HepG2 (cell line): Measurements from ENCODE around the gene GRAMD4. TPM values are rescaled to one million over a fixed set of nuclear protein-coding genes. Genes with fewer than 3 reads are reported as not detected.

Experiments
- ATAC-seq: fragments of 200-7000 bp; cut with Tn5 transposase; 3 replicates; pipeline ENCODE4 v1.9.1; 2020; ENCODE audit warnings: mild to moderate bottlenecking, moderate library complexity
- BruUV-seq: library from RNA; stranded (reverse); fragments of 400-500 nt; replicated peaks from 2 replicates; lab custom pipeline; 2021; lab: Mats Ljungman, UMichigan
- CTCF ChIA-PET: fragments of 300-600 bp; formaldehyde crosslinking; extraction: SDS; loops from one replicate; lab custom pipeline; 2021; ENCODE audit warnings: low total read pairs, inconsistent platforms, low intra/inter-chr PET ratio; lab: Yijun Ruan, JAX
- POLR2A ChIA-PET: fragments of 350-600 bp; sonication (Branson Sonifier 250); formaldehyde crosslinking; loops from one replicate; lab custom pipeline; 2020; ENCODE audit warnings: antibody characterized with exemption, inconsistent platforms; lab: Yijun Ruan, JAX
- DNase-seq: peaks from one replicate; pipeline ENCODE4 v3.0.0-alpha.2; 2015; ENCODE audit warnings: low spot score
- FAIRE-seq: peaks from 3 replicates; lab custom pipeline; 2011; peaks lifted over from hg19 to GRCh38; lab: Jason Lieb, UNC
- H2AFZ ChIP-seq: one replicate; pipeline ENCODE4 v1.6.1; 2011; ENCODE audit warnings: low read length, inconsistent platforms
- H3K27ac ChIP-seq: fragments of 300-600 bp; 3 replicates; pipeline ENCODE4 v1.8.0; 2011; ENCODE audit warnings: mixed run types, mild to moderate bottlenecking, mixed read lengths, low read length, inconsistent platforms; ENCODE audit not compliant: insufficient read depth; ENCODE audit errors: extremely low read length
- H3K27me3 ChIP-seq, 2 experiments: fragments of 200-600 bp in 1 of 2; 2 replicates in 1 of 2; 3 replicates in 1 of 2; pipeline versions ENCODE4 v1.6.0 to v1.8.0; 2011; ENCODE audit warnings: low read length in 2 of 2, mild to moderate bottlenecking in 2 of 2, moderate library complexity in 2 of 2, inconsistent platforms in 1 of 2; ENCODE audit not compliant: insufficient read depth in 2 of 2, control insufficient read depth in 1 of 2
- H3K36me3 ChIP-seq, 2 experiments: fragments of 200-600 bp in 1 of 2; replicated peaks in 1 of 2; 2 replicates in 1 of 2; 3 replicates in 1 of 2; pipeline versions ENCODE4 v1.5.1 to v1.8.0; 2011; ENCODE audit warnings: low read length in 2 of 2, inconsistent platforms in 1 of 2; ENCODE audit not compliant: insufficient read depth in 2 of 2, control insufficient read depth in 1 of 2
- H3K4me1 ChIP-seq: 2 replicates; pipeline ENCODE4 v1.5.1; 2012; ENCODE audit warnings: low read length, inconsistent platforms; ENCODE audit not compliant: insufficient read depth
- H3K4me2 ChIP-seq: 2 replicates; pipeline ENCODE4 v1.6.0; 2011; ENCODE audit warnings: low read depth, low read length, inconsistent platforms
- H3K4me3 ChIP-seq, 3 experiments: fragments of 200-600 bp in 1 of 3; sonication (generic), shearing (Covaris generic) in 1 of 3; replicated peaks in 1 of 3; 2 replicates each; pipeline ENCODE4 v1.5.1; 2011 to 2016; ENCODE audit warnings: low read length in 3 of 3, inconsistent platforms in 2 of 3, low read depth in 2 of 3, mild to moderate bottlenecking in 2 of 3, control low read depth in 1 of 3, mixed read lengths in 1 of 3; ENCODE audit not compliant: insufficient read depth in 1 of 3
- H3K79me2 ChIP-seq: one replicate; pipeline ENCODE4 v1.6.1; 2011; ENCODE audit warnings: low read length, inconsistent platforms; ENCODE audit not compliant: insufficient read depth
- H3K9ac ChIP-seq: 2 replicates; pipeline ENCODE4 v1.6.0; 2011; ENCODE audit warnings: mild to moderate bottlenecking, low read depth, low read length, inconsistent platforms; ENCODE audit not compliant: insufficient read depth
- H3K9me3 ChIP-seq: 2 replicates; pipeline ENCODE4 v1.5.1; 2012; ENCODE audit warnings: mild to moderate bottlenecking, low read length
- H4K20me1 ChIP-seq: 2 replicates; pipeline ENCODE4 v1.6.0; 2011; ENCODE audit warnings: inconsistent platforms, mild to moderate bottlenecking, low read length, moderate library complexity; ENCODE audit not compliant: insufficient read depth
- BRCA1 ChIP-seq: sonication (generic); formaldehyde crosslinking; IDR thresholded peaks from 2 replicates; pipeline ENCODE4 v1.4.0; 2020; ENCODE audit warnings: missing genetic modification reagents
- CHD4 ChIP-seq: fragments of 200-600 bp; sonication (generic); IDR thresholded peaks from 2 replicates; pipeline ENCODE4 v1.7.0; 2017; ENCODE audit warnings: mild to moderate bottlenecking, low read length, borderline replicate concordance
- FOXM1 ChIP-seq: sonication (generic); formaldehyde crosslinking; IDR thresholded peaks from 2 replicates; pipeline ENCODE4 v1.5.0; 2020; ENCODE audit warnings: missing genetic modification reagents
- MBD4 ChIP-seq: IDR thresholded peaks from 2 replicates; pipeline ENCODE4 v1.6.1; 2012; ENCODE audit warnings: low read length, inconsistent platforms, borderline replicate concordance
- NCOA1 ChIP-seq: sonication (generic); formaldehyde crosslinking; IDR thresholded peaks from 2 replicates; pipeline ENCODE4 v1.9.0; 2021; ENCODE audit warnings: missing genetic modification reagents
- NFIC ChIP-seq: IDR thresholded peaks from 2 replicates; pipeline ENCODE4 v1.6.1; 2012; ENCODE audit warnings: mild to moderate bottlenecking, low read length, inconsistent platforms
- RCOR2 ChIP-seq: IDR thresholded peaks from 2 replicates; pipeline ENCODE4 v1.6.1; 2016; ENCODE audit warnings: missing biosample characterization, missing genetic modification reagents
- SNAPC4 ChIP-seq: sonication (generic); formaldehyde crosslinking; IDR thresholded peaks from 2 replicates; pipeline ENCODE4 v1.4.0; 2020; ENCODE audit warnings: mild to moderate bottlenecking, missing genetic modification reagents
- ZNF230 ChIP-seq: sonication (generic); formaldehyde crosslinking; IDR thresholded peaks from 2 replicates; pipeline ENCODE4 v1.4.0; 2020; ENCODE audit warnings: mild to moderate bottlenecking, missing genetic modification reagents
- ZNF263 ChIP-seq: sonication (generic); formaldehyde crosslinking; IDR thresholded peaks from 2 replicates; pipeline ENCODE4 v1.4.0; 2020; ENCODE audit warnings: missing genetic modification reagents
- ZNF292 ChIP-seq: sonication (generic); formaldehyde crosslinking; IDR thresholded peaks from 2 replicates; pipeline ENCODE4 v1.8.1; 2022; ENCODE audit warnings: mild to moderate bottlenecking, low read depth, missing genetic modification reagents, borderline replicate concordance
- ZNF547 ChIP-seq: sonication (generic); formaldehyde crosslinking; IDR thresholded peaks from 2 replicates; pipeline ENCODE4 v1.5.1; 2020; ENCODE audit warnings: mild to moderate bottlenecking, missing genetic modification reagents
- ZNF577 ChIP-seq: sonication (generic); formaldehyde crosslinking; IDR thresholded peaks from 2 replicates; pipeline ENCODE4 v1.4.0; 2020; ENCODE audit warnings: mild to moderate bottlenecking, low read depth, missing genetic modification reagents, borderline replicate concordance
- ZNF589 ChIP-seq: sonication (generic); formaldehyde crosslinking; conservative IDR thresholded peaks from 2 replicates; pipeline ENCODE4 v1.8.0; 2022; ENCODE audit warnings: mild to moderate bottlenecking, moderate library complexity, missing genetic modification reagents
- ZUFSP ChIP-seq: sonication (generic); formaldehyde crosslinking; IDR thresholded peaks from 2 replicates; pipeline ENCODE4 v1.9.0; 2021; ENCODE audit warnings: missing genetic modification reagents, mild to moderate bottlenecking, borderline replicate concordance
- ZZZ3 ChIP-seq: sonication (generic); formaldehyde crosslinking; IDR thresholded peaks from 2 replicates; pipeline ENCODE4 v1.4.0; 2020; ENCODE audit warnings: missing genetic modification reagents, mild to moderate bottlenecking, borderline replicate concordance
- WGBS: methylation state at CpG from one replicate; pipeline ENCODE4 v1.1.6; 2017; ENCODE audit warnings: low lambda C conversion rate; 5-methylcytosine and 5-hydroxymethylcytosine counted together
- in situ Hi-C: cut with HindIII; loops from 2 replicates; pipeline ENCODE4 v1.10.0; 2017; ENCODE audit warnings: low pct_unique_long_range_greater_than_20kb; ENCODE audit not compliant: extremely low pct_ligation_motif_present
- intact Hi-C: fragments of 100-400 bp; cut with micrococcal nuclease; formaldehyde crosslinking; loops from one replicate; pipeline ENCODE4 v1.10.0; 2022; ENCODE audit not compliant: unreplicated experiment
- polyA plus RNA-seq, 8 experiments: library from polyadenylated mRNA; depleted of rRNA in 3 of 8; stranded (reverse) in 7 of 8; unstranded in 1 of 8; fragments of >200 nt; fragmentation: Illumina TruSeq in 4 of 8; extraction: Trizol in 4 of 8; gene quantifications; 2 replicates each; pipeline versions ENCODE4 v1.2.1 to v1.2.3, GENCODE V29; 2011 to 2016; ENCODE audit warnings: low read depth in 4 of 8, missing spikeins in 1 of 8, mixed read lengths in 1 of 8; ENCODE audit not compliant: insufficient read depth in 1 of 8
- total RNA-seq, 5 experiments: library from RNA; depleted of rRNA; stranded (reverse); fragments of >200 nt; fragmentation: Illumina TruSeq; extraction: Trizol; gene quantifications; 2 replicates each; pipeline ENCODE4 v1.2.3, GENCODE V29; 2016; ENCODE audit warnings: low read depth in 1 of 5
- TF ChIP-seq, protein P1 (sequence below): sonication (generic); formaldehyde crosslinking; IDR thresholded peaks from 2 replicates; pipeline ENCODE4 v1.4.0; 2020; ENCODE audit warnings: low read depth, mild to moderate bottlenecking, missing genetic modification reagents

GRAMD4 gene
- total and polyA plus RNA-seq, 2 of the 13 experiments (the other 11 are each of a cell fraction or from before 2014, with no cell fraction given): 15.2 to 15.7 TPM

DNA sequence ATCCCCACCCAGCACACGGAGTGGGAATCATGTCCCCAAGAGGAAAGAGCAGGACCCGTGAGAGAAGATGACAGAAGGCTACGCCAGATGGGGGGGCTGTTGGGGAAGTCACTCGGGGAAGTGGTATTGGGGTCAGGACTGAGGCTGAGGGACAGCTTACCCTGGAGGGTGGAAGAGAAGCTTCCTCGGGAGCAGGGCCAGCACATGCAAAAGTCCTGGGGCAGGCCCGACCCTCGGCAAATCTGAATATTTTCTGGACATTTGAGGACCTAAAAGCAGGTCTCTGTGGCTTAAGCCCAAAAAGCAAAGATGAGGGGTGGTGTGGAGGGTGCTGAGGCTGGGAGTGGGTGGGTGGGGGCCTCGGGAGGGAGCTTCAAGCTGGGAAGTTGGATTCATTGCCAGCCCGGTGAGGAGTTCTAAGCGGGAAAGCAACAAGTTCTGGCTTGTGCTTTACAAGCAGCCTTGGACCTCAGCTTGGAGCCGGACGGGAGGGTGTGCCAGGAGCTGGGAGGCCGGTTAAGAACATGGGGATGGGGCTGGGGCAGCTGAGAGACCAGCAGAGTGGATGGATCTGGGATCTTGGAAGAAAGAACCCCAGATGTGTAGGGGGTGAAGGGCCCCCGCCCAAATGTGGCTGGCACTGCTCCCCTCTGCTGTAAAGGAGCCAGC lies 34.9 kb downstream of the GRAMD4 start:
- Histone ChIP-seq H3K27ac (no peak overlapping the region), H3K9ac (no peak overlapping the region), H3K4me3 (no peak overlapping the region), H3K4me2 (no peak overlapping the region), H3K36me3 (no peaks in the 10 kb centered on the region; a peak in 1 of 5 replicates), H2AFZ (no peak overlapping the region), H4K20me1 (no peaks in the 10 kb centered on the region; the same call in 1 of the 2 replicates), H3K9me3 (no peaks in the 10 kb centered on the region), H3K4me1 (peaks cover 60% of the 10 kb centered on the region), H3K27me3 (no peaks in the 10 kb centered on the region; a peak in 1 of 5 replicates), H3K79me2 (no peaks in the 10 kb centered on the region)
- in situ Hi-C loops (loop anchor here (25.0 kb wide), 1 partner anchor 93 kb away; no protein-coding TSS in a partner anchor), intact Hi-C loops (loop anchor here (5.0 kb wide), 1 partner anchor 78 kb away; no protein-coding TSS in a partner anchor)
- DNase-seq (no peak), ATAC-seq (no peak), FAIRE-seq (no peak)
- ChIA-PET CTCF (interaction anchor here (1.9 kb wide), 1 partner anchor 92 kb away, joined by 13 read pairs; no protein-coding TSS in a partner anchor), POLR2A (interaction anchor here (1.3 kb wide), 1 partner anchor 84 kb away, joined by 3 read pairs; no protein-coding TSS in a partner anchor)
- WGBS: 94% methylated on average over 14 of the region's 14 CpGs
- no TSS peak for BruUV-seq
- TF ChIP-seq ZNF589 (CRISPR knock-in tag) (no peak), ZZZ3 (no peak), BRCA1 (no peak), ZNF230 (CRISPR knock-in tag) (no peak), ZNF547 (CRISPR knock-in tag) (no peak), ZNF577 (CRISPR knock-in tag) (no peak), ZNF292 (CRISPR knock-in tag) (no peak), MBD4 (no peak), CHD4 (no peak), NFIC (no peak), RCOR2 (CRISPR knock-in tag) (no peak), FOXM1 (CRISPR knock-in tag) (no peak), ZUFSP (CRISPR knock-in tag) (no peak), NCOA1 (CRISPR knock-in tag) (no peak), SNAPC4 (CRISPR knock-in tag) (no peak), ZNF263 (CRISPR knock-in tag) (no peak)
- TF ChIP-seq, protein P1, sequence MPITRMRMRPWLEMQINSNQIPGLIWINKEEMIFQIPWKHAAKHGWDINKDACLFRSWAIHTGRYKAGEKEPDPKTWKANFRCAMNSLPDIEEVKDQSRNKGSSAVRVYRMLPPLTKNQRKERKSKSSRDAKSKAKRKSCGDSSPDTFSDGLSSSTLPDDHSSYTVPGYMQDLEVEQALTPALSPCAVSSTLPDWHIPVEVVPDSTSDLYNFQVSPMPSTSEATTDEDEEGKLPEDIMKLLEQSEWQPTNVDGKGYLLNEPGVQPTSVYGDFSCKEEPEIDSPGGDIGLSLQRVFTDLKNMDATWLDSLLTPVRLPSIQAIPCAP: no peak
